ENCODE data around the gene ADAMTS9. TPM values are rescaled to one million over a fixed set of nuclear protein-coding genes. Genes with fewer than 3 reads are reported as not detected.

The ADAMTS9 gene
- total and polyA plus RNA-seq, 2 donors (not counting 1 experiment from before 2014, with no cell fraction given): not detected

DNA sequence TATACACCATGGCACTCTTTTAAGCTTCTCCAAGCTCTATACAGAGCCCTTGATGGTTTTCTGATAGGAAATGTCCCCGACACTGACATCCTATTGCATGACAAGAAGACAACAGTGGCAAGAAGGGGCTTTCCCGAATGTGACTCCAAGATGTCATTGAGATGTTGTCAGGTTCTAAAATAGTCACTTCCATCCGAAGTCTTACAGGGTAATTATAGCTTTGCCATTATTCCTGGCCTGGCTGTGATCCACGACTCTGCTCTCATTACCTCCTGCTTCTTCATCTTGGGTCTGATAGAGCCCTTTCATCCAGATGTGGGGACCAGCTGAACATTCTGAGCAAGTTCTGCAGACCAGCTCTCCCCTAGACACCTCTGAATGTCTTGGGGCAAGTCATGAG is 40.6 kb upstream of the ADAMTS9 start:
- H3K4me3 Mint-ChIP-seq: no peak overlapping the region
- H3K4me2 ChIP-seq (replicated peaks; ENCODE audit: low read depth, low read length, poor library complexity, severe bottlenecking): no peak overlapping the region
- H3K9me3 Mint-ChIP-seq (ENCODE audit: insufficient read depth): peaks cover 2% of the 10 kb centered on the region
- no peak overlapping the region for H2AFZ ChIP-seq (ENCODE audit: insufficient read depth, low read depth, low read length, poor library complexity, severe bottlenecking)
- no peaks in the 10 kb centered on the region for H3K36me3 ChIP-seq (replicated peaks in 1 of 2; ENCODE audit: control extremely low read depth in 1 of 2, control insufficient read depth in 1 of 2, extremely low read depth in 1 of 2, insufficient read depth in 2 of 2, low read length in 1 of 2)
- peaks cover 0 to 2% (median 0%) of the 10 kb centered on the region in 3 donors for H3K9me3 ChIP-seq (ENCODE audit: control extremely low read depth in 1 of 3, control insufficient read depth in 2 of 3, insufficient read depth in 1 of 3, low read length in 2 of 3)
- H4K20me1 ChIP-seq (ENCODE audit: control insufficient read depth, insufficient read depth, low read length, poor library complexity, severe bottlenecking): no peaks in the 10 kb centered on the region
- H3K27ac Mint-ChIP-seq: no peak overlapping the region
- H3K4me1 Mint-ChIP-seq: no peaks in the 10 kb centered on the region
- WGBS (ENCODE audit: insufficient coverage): 78% methylated on average over 4 of the region's 4 CpGs
- H3K4me3 ChIP-seq (ENCODE audit: control extremely low read depth in 1 of 5, extremely low read depth in 1 of 5, insufficient read depth in 1 of 5, low read depth in 2 of 5, low read length in 4 of 5): no peak overlapping the region
- POLR2A ChIA-PET: no interaction called here
- intact Hi-C loops (cut with micrococcal nuclease): no loop called here
- CTCF ChIA-PET: no interaction called here
- DNase-seq (no peak), ATAC-seq (ENCODE audit: low read depth) (no peak)
- no peak overlapping the region for H3K9ac ChIP-seq (ENCODE audit: low read length)
- H3K4me1 ChIP-seq (ENCODE audit: control insufficient read depth in 2 of 2, insufficient read depth in 2 of 2, low read length in 2 of 2): no peaks in the 10 kb centered on the region
- H3K79me2 ChIP-seq (ENCODE audit: control insufficient read depth, insufficient read depth, low read length): no peaks in the 10 kb centered on the region
- H3K27me3 Mint-ChIP-seq: no peaks in the 10 kb centered on the region
- TF ChIP-seq, protein P1, sequence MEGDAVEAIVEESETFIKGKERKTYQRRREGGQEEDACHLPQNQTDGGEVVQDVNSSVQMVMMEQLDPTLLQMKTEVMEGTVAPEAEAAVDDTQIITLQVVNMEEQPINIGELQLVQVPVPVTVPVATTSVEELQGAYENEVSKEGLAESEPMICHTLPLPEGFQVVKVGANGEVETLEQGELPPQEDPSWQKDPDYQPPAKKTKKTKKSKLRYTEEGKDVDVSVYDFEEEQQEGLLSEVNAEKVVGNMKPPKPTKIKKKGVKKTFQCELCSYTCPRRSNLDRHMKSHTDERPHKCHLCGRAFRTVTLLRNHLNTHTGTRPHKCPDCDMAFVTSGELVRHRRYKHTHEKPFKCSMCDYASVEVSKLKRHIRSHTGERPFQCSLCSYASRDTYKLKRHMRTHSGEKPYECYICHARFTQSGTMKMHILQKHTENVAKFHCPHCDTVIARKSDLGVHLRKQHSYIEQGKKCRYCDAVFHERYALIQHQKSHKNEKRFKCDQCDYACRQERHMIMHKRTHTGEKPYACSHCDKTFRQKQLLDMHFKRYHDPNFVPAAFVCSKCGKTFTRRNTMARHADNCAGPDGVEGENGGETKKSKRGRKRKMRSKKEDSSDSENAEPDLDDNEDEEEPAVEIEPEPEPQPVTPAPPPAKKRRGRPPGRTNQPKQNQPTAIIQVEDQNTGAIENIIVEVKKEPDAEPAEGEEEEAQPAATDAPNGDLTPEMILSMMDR (IDR thresholded peaks at IDR 0.05): no peak
- TF ChIP-seq EZH2 (IDR thresholded peaks at IDR 0.05; ENCODE audit: borderline replicate concordance, insufficient read depth, low read depth, low read length, poor library complexity, severe bottlenecking): no peak
- no peak overlapping the region for H3K27ac ChIP-seq (ENCODE audit: low read length in 2 of 2)
- H3K27me3 ChIP-seq (replicated peaks in 1 of 4; ENCODE audit: control extremely low read depth in 1 of 4, control insufficient read depth in 3 of 4, insufficient read depth in 4 of 4, low read length in 3 of 4): no peaks in the 10 kb centered on the region

DNA sequence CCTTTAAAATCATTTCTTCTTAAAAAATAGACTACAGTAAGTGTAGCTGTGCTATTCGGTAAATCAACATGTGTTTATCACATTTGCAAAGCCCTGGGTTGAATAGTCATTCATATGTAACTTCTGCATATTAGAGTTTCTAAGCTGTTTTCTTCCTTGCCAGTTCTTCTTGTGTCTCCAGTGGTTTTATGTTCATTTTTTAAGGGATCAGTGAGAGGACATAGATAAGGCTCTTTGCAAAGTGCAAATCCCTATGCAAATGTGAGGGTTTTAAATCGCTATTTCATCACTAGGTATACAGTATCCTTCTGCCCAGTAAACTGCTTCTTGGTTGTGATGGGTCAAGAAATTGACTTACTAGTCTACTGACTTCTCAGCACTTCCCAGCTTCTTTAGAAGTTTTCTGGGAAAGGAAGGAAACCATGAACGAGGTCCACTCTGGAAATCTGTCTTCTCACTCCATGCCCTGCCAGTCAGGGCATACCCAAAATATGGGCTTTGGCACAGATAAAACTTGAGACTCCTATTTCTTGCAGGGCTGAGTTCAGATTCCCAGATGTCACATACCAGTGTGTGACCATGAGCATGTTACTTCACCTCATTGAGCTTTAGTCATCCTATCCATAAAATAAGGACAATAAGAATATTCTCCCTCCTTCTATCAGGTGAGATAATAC is 38.8 kb upstream of the ADAMTS9 start:
- POLR2A ChIA-PET: no interaction called here
- H3K4me1 ChIP-seq (ENCODE audit: control insufficient read depth in 2 of 2, insufficient read depth in 2 of 2, low read length in 2 of 2): no peaks in the 10 kb centered on the region
- Mint-ChIP-seq H3K9me3 (ENCODE audit: insufficient read depth) (peaks cover 2% of the 10 kb centered on the region), H3K27ac (no peak overlapping the region), H3K4me3 (no peak overlapping the region), H3K4me1 (no peaks in the 10 kb centered on the region), H3K27me3 (no peaks in the 10 kb centered on the region)
- H3K27ac ChIP-seq (ENCODE audit: low read length in 2 of 2): no peak overlapping the region
- no peak overlapping the region for H2AFZ ChIP-seq (ENCODE audit: insufficient read depth, low read depth, low read length, poor library complexity, severe bottlenecking)
- no peak overlapping the region for H3K4me2 ChIP-seq (replicated peaks; ENCODE audit: low read depth, low read length, poor library complexity, severe bottlenecking)
- DNase-seq (no peak), ATAC-seq (ENCODE audit: low read depth) (no peak)
- intact Hi-C loops (cut with micrococcal nuclease): no loop called here
- no peak for TF ChIP-seq EZH2 (IDR thresholded peaks at IDR 0.05; ENCODE audit: borderline replicate concordance, insufficient read depth, low read depth, low read length, poor library complexity, severe bottlenecking)
- TF ChIP-seq, protein P1 (IDR thresholded peaks at IDR 0.05): no peak
- no CpG with 5 or more reads among the region's 3 CpGs for WGBS (ENCODE audit: insufficient coverage)
- CTCF ChIA-PET: no interaction called here
- H4K20me1 ChIP-seq (ENCODE audit: control insufficient read depth, insufficient read depth, low read length, poor library complexity, severe bottlenecking): no peaks in the 10 kb centered on the region
- no peaks in the 10 kb centered on the region for H3K79me2 ChIP-seq (ENCODE audit: control insufficient read depth, insufficient read depth, low read length)
- no peak overlapping the region for H3K9ac ChIP-seq (ENCODE audit: low read length)
- H3K36me3 ChIP-seq (replicated peaks in 1 of 2; ENCODE audit: control extremely low read depth in 1 of 2, control insufficient read depth in 1 of 2, extremely low read depth in 1 of 2, insufficient read depth in 2 of 2, low read length in 1 of 2): no peaks in the 10 kb centered on the region
- H3K27me3 ChIP-seq (replicated peaks in 1 of 4; ENCODE audit: control extremely low read depth in 1 of 4, control insufficient read depth in 3 of 4, insufficient read depth in 4 of 4, low read length in 3 of 4): no peaks in the 10 kb centered on the region
- no peaks in the 10 kb centered on the region for H3K9me3 ChIP-seq (ENCODE audit: control extremely low read depth in 1 of 3, control insufficient read depth in 2 of 3, insufficient read depth in 1 of 3, low read length in 2 of 3)
- no peak overlapping the region for H3K4me3 ChIP-seq (ENCODE audit: control extremely low read depth in 1 of 5, extremely low read depth in 1 of 5, insufficient read depth in 1 of 5, low read depth in 2 of 5, low read length in 4 of 5)

Data from B cell (primary cell).